HG03565 (cell line): ENCODE data around the gene ESR2.
"Not testable (repeated sequence)": the region's sequence is repeated elsewhere in the genome, so short reads cannot be mapped to it uniquely, and the experiment has no call there.

Experiments
- ATAC-seq: cut with Tn5 transposase; IDR thresholded peaks from one replicate; pipeline ENCODE4 v1.9.1; 2021; ENCODE audit warnings: mild to moderate bottlenecking, moderate library complexity; ENCODE audit not compliant: unreplicated experiment

The ESR2 gene

GRCh38 chr14:64158608-64159007, 135.6 kb downstream of the ESR2 start:
- no peak for ATAC-seq

- ATAC-seq, result no peak
Measured at GRCh38 chr14:64149921-64150320, 144.2 kb downstream of the ESR2 start.

DNA sequence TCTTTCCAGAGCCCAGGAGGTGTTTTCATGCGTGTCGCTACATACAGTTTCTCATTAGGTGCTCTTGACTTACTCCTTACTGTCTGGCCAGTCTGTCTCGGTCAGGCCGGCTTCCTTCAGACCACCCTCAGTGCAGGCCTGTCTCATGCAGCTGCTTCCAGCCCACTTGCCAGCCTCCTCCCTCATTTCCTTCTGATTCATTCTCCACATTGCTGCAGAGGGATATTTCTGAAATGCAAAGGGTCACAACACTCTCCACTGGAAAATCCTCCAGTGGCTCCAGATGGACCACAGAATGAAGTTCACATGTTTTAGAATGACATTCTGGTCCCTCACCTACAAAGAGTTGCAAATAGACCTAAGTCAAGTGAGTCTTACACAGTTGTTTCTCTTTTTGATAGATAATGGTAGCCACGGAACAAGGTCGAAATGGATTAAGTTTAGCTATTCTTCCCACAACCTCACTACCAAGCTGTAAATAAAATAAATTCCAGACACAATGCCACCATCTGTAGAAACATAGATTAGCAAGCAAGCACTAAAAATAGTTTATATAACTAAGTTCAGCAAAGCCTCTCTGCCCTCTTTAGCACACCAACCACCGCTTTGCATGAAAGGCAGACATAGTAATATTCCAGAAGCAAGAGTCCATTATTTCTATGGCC, 146.9 kb downstream of the ESR2 start:
- no peak for ATAC-seq

- no peak for ATAC-seq
Measured at GRCh38 chr14:64137657-64138290, 156.4 kb downstream of the ESR2 start.

DNA sequence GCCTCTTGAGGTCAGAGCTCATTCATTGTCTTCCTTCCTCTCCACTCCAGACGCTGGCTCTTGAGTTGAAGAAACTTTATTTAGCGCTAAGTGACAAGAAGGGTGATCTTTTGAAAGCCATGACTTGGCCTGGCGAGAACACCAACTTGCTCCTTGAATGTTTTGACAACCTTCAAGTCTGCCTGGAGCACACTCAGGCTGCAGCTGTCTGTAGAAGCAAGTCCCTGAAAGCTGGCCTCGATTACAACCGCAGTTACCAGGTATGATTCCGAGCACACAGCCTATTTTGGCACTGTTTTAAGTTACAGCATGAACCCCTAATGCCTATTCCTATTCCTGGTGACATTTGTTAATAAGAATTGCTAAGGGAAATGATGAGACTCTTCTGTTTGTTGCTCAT, 167.6 kb downstream of the ESR2 start:
- ATAC-seq, result no peak

- ATAC-seq, result no peak
Measured at GRCh38 chr14:64125270-64125669, 168.9 kb downstream of the ESR2 start.

GRCh38 chr14:64123241-64123822, 170.8 kb downstream of the ESR2 start:
- no peak for ATAC-seq

- ATAC-seq, result no peak
Measured at GRCh38 chr14:64119980-64120379, 174.2 kb downstream of the ESR2 start.

- no peak for ATAC-seq
Measured at GRCh38 chr14:64119500-64119899, 174.7 kb downstream of the ESR2 start.

DNA sequence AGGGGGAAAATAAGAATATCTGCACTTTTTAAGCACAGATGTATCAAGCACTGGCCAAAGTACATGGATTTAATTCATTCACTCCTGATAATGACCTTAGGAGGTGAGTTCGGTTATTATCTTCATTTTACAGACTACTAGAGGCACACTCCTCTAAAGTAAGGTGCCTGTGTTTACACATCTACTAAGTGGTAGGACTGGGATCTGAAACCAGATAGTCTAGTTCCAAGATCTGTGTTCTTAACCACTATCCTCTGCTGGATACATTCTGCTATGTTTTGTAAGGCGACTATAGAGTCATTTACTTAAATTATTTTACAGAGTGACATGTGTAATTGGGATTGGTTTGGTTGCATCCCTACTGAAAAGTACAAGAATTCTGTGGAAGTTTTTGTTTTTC, 175.3 kb downstream of the ESR2 start:
- ATAC-seq, result no peak

- ATAC-seq, result not testable (repeated sequence)
Measured at GRCh38 chr14:64118403-64118742, 175.8 kb downstream of the ESR2 start.

DNA sequence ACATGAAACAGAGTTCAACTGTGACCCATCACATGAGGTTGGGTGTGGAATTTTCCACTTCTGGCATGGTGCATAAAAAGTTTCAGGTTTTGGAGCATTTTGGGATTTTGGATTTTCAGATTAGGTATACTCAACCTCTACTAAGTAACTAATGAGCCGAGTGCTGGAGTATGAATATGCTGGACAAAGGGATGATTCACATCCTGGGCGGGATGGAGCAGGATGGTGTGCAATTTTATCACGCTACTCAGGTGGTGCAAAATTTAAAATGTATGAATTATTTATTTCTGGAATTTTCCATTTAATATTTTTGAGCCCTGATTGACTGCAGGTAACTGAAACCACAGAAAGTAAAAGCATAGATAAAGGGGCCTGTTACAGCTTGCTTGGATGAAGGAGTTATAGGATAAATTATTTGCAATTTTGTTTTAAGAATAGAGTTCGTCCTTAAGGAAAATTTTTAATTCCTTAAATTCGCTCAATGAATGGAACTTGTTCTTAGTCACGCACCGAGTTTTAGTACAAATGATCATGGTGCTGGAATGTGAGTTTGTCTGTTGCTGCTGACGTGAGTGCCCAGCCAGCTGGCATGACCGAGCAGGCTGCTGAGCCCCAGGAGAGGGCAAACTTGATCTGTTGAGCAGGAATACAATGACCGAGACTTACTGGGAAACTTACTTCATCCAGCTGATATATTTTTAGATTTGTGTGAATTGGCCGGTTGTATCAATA, 176.3 kb downstream of the ESR2 start:
- ATAC-seq, result no peak

DNA sequence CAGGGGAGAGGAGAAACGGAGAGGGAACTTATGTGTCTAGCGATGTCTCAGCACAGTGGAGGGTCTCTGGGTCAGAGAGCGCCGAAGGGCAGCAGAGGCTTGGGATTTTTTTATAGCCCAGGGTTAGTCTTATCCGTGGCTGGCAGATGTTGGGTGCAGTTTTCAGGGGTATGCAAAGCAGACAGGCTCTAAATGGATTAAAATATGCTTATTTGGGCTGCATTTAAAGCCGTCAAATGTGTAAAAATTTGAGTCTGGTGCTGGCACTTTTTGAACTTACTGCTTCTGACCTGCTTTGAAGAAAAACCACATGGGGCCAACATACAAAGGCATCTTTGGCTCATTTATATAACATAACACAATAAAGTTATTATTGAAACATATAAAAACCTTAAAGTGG, 178.8 kb downstream of the ESR2 start:
- ATAC-seq, result no peak

DNA sequence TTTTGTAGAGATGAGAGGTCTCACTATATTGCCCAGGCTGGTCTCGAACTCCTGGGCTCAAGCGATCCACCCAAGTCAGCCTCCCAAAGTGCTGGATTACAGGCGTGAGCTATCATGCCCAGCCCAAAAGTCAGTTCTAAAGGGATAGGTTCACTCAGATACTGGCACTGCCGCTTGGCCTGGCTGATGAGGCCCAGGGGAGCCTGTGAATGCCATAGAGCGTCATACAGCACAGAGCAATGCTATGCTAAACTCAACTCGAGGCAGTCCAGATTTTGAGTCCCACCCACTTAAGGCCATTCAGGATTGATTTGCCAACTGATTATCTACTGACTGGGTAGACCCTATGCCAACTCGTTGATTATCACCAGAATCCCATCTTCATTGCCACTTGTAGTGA, 179.4 kb downstream of the ESR2 start:
- ATAC-seq, result no peak

DNA sequence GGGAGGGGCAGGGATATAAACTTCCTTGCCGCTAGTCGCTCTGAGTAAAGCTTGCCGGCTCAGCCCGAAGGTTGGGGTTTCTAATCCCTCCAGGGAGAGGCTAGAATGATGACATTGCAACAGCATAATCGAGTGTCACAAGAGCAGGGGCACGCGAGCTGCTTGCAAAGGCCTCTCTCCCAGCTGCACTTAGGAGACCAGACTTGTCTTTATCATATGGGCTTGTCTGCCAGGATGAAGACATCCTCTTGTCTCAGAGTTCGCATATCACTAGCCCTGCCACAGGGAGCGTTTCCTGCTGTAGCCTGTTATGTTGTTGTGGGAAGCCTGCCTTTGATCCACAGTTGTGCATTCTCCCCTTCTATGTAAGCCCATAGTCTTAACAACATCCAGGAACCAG, 180.0 kb downstream of the ESR2 start:
- no peak for ATAC-seq

GRCh38 chr14:64112867-64113678, 181.1 kb downstream of the ESR2 start:
- ATAC-seq, result no peak

DNA sequence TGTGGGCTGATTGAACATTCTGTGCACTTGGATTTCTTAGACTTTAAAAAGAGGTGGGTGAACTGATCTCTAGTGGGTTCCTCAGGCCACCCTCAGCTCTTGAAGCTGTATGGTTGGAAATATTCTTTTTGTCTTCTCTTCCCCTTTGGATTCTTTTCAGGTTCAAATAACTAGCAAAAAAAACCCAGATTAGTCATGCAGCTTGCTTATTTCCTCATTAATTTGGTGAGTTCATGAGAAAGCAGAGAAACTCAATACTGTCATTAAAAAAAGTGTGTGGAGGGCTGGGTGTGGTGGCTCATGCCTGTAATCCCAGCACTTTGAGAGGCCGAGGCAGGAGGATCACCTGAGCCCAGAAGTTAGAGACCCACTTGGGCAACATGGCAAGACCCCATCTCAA, 183.4 kb downstream of the ESR2 start:
- no peak for ATAC-seq

DNA sequence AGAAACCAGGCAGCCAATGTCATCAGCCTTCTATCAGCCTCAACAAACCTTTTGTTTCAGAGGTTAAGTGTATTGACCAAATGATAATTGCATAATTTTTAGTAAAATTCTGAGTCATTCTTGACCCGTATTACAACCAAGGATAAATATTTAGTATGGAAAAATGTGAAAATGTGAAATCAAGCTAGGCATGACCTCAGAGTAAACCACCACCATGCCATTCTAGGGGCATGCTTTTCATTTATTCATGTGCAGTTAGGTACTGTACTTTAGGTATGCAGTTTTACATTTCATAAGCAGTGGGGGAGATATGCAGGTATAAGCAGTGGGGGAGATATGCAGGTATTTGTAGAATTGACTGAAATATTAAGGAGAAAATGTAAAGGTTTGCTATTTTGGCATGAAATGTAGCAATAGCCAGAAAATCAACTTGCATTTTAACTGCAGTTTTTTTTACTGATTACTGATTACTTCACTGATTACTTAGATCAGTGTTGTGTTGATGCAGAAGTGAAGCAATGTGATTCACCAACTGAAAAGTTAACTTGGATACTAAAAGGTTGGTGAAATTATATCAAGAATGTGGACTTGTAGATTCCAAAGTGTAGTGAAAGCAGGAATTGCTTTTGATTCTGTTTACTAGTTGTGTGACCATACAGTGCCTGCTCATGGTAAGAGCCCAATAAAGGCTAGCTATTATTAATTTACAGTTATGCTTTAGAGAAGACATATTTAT, 184.2 kb downstream of the ESR2 start:
- no peak for ATAC-seq

DNA sequence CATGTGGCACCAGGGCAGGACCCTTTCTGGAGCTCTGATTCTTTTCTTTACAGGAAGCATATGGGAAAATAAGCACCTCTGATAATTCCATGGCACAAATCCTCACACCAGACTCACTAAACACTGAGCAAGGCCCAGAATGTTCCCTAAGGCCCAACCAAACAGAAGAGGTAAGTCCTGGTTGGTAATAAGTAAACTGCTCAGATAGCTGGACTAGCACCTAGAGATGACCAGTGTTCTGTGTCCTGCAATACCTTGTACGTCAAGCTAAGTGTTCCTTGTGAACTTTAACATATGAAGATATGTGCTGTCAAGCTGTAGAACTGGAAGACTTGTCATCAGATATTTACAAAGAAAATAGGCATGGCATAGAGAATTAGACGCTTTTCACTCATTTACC, 186.7 kb downstream of the ESR2 start:
- no peak for ATAC-seq

GRCh38 chr14:64098120-64098519, 196.1 kb downstream of the ESR2 start:
- ATAC-seq, result no peak
